Activated CD8-positive, alpha-beta memory T cell treated with anti-CD3 and anti-CD28 coated beads, Interleukin-2, amount 50 U/mL, for 4 hours (primary cell): ENCODE results near the gene ERBB4.
"Not testable (repeated sequence)": the region's sequence is repeated elsewhere in the genome, so short reads cannot be mapped to it uniquely, and the experiment has no call there.

Experiments used
- DNase-seq: peaks from one replicate; pipeline ENCODE4 v3.0.0-alpha.2; 2020

Gene ERBB4

GRCh38 chr2:212193803-212194202, 344.8 kb downstream of the ERBB4 start:
- DNase-seq = no peak

GRCh38 chr2:212193056-212193455, 345.5 kb downstream of the ERBB4 start:
- DNase-seq = no peak

- DNase-seq = not testable (repeated sequence)
These were observed 347.2 kb downstream of the ERBB4 start for GRCh38 chr2:212191438-212191837.

GRCh38 chr2:212186166-212186565, 352.4 kb downstream of the ERBB4 start:
- no peak for DNase-seq

- DNase-seq = no peak
These were observed 357.0 kb downstream of the ERBB4 start for GRCh38 chr2:212181646-212182045.

GRCh38 chr2:212180408-212181083, 358.1 kb downstream of the ERBB4 start:
- no peak for DNase-seq

DNA sequence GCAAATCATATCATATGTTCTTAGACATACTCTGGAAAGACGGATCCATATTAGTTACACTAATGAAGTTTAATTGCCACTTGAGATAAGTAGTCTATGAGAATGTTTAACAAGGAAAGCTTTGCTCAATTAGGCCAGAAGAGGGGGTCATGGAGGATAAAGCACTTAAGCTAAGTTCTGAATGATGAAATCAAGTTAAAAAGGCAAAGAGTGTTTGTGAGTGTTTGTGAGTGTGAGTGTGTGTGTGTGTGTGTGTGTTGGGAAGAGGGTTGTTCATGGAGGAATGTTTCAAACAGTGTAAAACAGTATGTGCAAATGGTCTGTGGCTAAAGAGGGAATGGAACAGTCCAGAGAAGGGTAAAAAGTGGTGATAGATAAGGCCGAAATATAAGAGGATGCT, 360.9 kb downstream of the ERBB4 start:
- DNase-seq = no peak

GRCh38 chr2:212176151-212176550, 362.5 kb downstream of the ERBB4 start:
- DNase-seq = no peak

DNA sequence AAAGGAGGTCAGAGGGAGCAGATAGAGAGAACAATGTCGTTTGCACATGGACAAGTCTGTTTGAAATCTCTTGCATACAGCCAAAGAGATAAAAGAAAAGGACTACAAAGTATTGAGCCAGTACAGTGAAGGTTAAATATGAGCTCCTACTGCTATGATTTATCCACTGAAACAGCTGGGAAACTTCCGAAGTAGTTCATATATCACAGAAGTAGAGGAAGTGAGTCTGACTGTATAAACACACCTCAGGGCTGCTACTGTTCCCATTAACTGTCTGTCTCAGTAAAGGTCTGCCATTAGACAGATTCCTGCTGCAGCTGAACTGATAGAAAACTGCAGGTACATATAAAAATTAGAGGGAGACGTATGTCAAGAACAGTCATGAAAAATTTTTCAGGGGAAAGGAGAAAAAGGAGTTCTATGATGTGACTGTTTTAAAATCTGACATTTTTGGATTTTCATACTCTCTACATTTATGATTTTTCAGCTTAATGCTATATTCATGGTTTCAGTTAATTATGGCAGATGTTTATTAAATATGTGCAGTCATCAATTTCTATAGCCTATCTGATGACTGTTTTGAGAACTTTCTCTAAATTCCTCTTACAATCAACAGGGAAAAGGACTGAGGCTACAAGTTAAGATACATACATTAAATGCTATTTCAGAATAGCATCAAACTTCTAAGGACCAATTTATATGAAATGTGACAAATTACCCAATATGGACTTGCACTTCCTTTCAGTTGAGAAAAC, 364.7 kb downstream of the ERBB4 start:
- DNase-seq = no peak

DNA sequence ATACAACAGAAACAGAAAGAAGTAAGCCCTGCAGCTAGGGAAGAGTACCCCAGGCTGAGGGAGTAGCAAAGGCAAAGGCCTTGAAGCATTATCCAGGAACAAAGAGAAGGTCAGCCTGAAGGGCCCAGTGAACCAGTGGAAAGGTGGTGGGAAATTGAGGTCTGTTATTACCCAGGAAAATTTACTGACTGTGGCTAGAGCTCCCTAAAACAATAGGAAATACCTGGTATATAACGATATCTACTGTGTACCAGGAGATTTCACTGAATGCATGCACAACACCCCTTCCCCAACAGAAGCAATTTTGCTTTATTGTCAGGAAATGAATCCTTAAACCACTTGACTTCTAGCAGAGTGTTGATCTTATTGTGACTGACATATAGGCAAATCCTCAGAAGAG, 365.3 kb downstream of the ERBB4 start:
- no peak for DNase-seq

GRCh38 chr2:212170382-212170781, 368.2 kb downstream of the ERBB4 start:
- no peak for DNase-seq

DNA sequence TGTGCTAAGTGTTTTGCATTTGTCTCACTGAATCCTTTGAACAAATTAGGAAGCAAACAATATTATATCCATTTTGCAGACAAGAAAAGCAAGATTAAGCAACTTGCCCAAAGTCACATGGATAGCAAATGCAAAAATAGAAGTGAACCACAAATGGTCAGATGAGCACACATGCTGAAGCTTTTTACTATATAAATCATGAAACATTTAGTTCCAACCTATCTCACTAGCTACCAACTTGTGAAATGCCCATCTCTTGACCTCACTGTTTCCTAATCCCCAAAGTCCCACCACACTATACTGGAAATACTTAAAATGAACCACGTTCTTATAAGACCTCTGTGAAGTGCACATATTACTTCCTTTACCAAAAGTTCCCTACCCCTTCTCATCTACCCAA, 380.5 kb downstream of the ERBB4 start:
- DNase-seq = no peak

- DNase-seq = no peak
These were observed 381.6 kb downstream of the ERBB4 start for GRCh38 chr2:212157012-212157411.

DNA sequence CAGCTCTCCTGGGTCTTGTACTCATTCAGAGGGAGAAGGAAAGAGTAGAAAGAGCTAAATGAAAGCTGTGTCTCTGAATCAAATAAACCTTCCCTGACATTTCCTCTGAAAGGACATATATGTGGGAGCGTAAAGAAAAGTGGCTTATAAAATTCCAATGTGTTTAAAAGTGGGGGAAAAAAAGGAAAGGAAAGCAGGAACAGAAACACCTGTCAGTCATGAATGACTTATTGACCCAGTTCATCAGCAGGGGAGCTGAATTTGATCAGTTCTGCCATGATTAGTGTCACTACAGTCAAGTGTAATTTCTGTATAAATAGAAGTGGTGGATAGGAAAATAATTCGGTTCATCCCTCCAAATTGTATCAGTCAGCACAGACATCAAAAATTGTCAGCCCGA, 382.5 kb downstream of the ERBB4 start:
- DNase-seq = no peak

DNA sequence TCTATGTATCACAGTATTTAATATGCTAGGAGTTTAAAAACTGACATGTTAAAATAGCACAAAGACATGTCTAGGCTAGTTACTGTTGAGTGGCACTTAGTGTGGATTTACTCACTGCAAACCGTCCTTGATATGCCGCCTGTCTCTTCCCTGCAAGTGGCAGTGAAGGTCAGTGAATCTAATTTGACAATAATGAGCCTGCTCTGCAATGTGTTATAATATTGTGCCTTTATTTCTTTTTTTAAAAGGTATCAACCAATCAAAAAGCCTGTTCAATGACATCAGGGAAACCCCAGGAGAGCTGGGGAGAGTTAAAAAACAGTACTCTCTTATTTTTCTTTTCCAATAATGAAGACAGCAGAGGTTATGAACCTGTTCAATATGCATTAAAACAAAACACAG, 384.1 kb downstream of the ERBB4 start:
- DNase-seq = no peak

GRCh38 chr2:212153923-212154322, 384.7 kb downstream of the ERBB4 start:
- no peak for DNase-seq

- no peak for DNase-seq
These were observed 390.6 kb downstream of the ERBB4 start for GRCh38 chr2:212147921-212148513.

DNA sequence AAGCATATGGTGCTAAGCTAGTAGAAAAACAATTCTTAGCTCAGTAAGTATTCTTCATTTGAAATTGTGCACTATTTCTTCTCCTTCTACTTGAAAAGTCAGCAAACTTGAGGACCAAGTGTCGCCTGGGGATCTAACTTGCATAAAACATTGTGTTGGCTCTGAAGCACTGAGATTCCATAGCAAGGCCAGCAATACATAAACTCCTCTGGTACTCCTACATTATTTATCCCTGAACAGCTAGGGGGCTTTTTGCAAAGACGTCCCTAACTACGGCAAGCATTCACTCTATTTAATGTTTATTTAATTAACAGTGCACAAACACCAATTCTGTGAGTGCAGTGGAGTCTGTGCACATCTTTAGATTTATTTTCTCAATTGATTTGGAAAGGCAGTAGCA, 392.2 kb downstream of the ERBB4 start:
- no peak for DNase-seq

- no peak for DNase-seq
These were observed 393.5 kb downstream of the ERBB4 start for GRCh38 chr2:212145121-212145520.

- no peak for DNase-seq
These were observed 396.0 kb downstream of the ERBB4 start for GRCh38 chr2:212142631-212143030.

DNA sequence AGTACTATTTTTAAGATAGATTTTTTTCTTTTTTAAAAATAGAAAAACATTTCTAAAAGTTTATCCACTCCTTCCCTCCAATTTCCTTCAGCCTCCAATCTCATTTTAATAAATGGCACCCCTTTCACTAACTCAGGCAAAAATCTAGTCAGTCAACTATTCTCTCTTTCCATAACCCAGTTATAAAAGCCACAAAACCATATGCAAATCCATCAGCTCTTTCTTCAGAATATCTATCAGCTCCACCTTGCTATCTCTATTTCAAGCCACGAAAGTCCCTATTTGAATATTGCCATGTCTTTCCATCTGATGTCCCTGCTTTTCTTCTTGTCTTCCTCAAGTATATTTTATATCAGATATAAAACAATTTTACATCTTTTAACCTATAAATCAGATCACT, 397.1 kb downstream of the ERBB4 start:
- no peak for DNase-seq

DNA sequence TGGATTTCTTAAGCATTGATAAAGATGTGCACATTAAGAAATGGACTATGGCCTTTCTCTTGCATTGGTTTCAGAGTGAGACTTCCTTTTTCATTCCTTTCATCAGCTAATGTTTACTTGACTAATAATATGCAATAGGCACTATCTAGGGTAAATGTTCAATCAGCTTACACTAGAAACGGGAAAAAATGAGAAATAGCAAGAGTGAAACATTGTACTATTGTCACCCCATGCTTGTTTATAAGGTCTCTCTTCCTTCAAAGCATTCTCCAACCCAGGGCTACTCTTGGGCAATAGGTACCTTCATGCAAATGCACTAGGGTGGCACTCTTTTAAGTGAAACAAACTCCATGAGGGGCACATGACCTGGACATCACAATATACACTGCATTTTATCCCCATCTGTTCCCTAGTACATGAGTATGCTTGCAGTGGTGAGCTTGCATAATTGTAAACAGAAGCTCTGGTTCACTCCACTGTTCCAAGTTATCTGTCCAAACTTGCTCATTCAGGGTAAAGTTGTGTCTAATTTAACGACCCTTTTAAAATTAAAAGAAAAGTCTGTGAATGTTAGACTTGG, 402.3 kb downstream of the ERBB4 start:
- DNase-seq = no peak

- DNase-seq = no peak
These were observed 402.9 kb downstream of the ERBB4 start for GRCh38 chr2:212135739-212136138.

DNA sequence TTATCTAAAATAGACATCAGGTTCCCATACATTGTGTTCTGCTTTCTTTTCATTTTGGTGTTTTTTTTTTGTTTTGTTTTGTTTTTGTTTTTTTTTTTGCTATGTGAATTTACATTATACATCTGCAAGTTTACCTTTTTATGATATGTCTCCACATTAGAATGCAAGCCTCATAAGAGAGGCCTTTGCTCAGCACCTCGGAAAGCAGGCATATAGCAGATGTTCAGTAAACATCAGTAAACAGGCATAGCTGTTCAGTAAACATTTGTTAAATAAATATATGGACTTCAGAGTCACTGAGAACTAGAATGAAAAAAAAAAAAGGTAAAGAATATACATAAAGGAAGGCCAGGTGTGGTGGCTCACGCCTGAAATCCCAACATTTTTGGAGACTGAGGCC, 405.3 kb downstream of the ERBB4 start:
- DNase-seq = no peak
